ENCODE measurements around the gene GCSH. TPM values are rescaled to one million over a fixed set of nuclear protein-coding genes. Genes with fewer than 3 reads are reported as not detected.
A peak's percentile ranks its signal among the peaks of the same experiment; 100 is the strongest.

GCSH gene
- total and polyA plus RNA-seq, 2 of the 13 experiments (the other 11 are each of a cell fraction or from before 2014, with no cell fraction given) = 35.9 to 103 TPM

DNA sequence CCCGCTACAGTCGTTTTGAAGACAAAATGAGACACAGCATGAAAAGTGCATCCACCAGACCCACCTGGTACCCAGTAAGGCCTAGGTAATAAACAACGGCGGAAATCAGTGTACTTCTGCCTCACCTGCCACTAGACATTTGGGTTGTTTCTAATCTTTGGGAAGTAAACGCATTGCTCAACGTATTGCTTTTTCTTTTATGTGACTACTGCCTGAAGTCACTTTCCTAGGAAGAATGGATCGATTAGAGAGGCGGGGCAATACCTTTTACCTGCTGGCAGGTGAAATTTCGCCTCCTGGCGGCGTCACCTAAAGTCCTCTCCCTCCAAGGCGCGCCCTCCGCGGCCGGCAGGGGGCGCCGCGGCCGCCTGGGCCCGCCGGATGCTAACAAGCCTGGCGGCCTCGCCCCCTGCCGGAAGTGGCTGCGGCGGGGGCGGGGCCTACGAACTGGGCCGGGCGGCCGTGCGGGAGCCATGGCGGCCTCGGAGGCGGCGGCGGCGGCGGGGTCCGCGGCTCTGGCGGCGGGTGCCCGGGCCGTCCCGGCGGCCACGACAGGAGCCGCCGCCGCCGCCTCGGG, 60.7 kb downstream of the GCSH start, which contains the start of gene ATMIN (continued):
- TF ChIP-seq, protein P1, sequence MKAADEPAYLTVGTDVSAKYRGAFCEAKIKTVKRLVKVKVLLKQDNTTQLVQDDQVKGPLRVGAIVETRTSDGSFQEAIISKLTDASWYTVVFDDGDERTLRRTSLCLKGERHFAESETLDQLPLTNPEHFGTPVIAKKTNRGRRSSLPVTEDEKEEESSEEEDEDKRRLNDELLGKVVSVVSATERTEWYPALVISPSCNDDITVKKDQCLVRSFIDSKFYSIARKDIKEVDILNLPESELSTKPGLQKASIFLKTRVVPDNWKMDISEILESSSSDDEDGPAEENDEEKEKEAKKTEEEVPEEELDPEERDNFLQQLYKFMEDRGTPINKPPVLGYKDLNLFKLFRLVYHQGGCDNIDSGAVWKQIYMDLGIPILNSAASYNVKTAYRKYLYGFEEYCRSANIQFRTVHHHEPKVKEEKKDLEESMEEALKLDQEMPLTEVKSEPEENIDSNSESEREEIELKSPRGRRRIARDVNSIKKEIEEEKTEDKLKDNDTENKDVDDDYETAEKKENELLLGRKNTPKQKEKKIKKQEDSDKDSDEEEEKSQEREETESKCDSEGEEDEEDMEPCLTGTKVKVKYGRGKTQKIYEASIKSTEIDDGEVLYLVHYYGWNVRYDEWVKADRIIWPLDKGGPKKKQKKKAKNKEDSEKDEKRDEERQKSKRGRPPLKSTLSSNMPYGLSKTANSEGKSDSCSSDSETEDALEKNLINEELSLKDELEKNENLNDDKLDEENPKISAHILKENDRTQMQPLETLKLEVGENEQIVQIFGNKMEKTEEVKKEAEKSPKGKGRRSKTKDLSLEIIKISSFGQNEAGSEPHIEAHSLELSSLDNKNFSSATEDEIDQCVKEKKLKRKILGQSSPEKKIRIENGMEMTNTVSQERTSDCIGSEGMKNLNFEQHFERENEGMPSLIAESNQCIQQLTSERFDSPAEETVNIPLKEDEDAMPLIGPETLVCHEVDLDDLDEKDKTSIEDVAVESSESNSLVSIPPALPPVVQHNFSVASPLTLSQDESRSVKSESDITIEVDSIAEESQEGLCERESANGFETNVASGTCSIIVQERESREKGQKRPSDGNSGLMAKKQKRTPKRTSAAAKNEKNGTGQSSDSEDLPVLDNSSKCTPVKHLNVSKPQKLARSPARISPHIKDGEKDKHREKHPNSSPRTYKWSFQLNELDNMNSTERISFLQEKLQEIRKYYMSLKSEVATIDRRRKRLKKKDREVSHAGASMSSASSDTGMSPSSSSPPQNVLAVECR (CRISPR knock-in tag; IDR thresholded peaks at IDR 0.05; ENCODE audit: borderline replicate concordance) = peak; percentile 52; the same call in 1 of the 2 replicates
- TF ChIP-seq ELF3 (CRISPR knock-in tag; IDR thresholded peaks at IDR 0.05) (peak; percentile 70), CBX5 (CRISPR knock-in tag; IDR thresholded peaks at IDR 0.05; ENCODE audit: borderline replicate concordance) (no peak), CEBPG (CRISPR knock-in tag; IDR thresholded peaks at IDR 0.05) (no peak), SNAI1 (CRISPR knock-in tag; IDR thresholded peaks at IDR 0.05; ENCODE audit: borderline replicate concordance) (0 out of 2 replicates have a peak, but pooled peaks have one; percentile 40), NR3C1 (CRISPR knock-in tag; IDR thresholded peaks at IDR 0.05) (no peak), KAT2B (IDR thresholded peaks at IDR 0.05; ENCODE audit: borderline replicate concordance, low read depth, low read length) (no peak; the same call in 1 of the 2 replicates), ZNF589 (CRISPR knock-in tag; conservative IDR thresholded peaks at IDR 0.05) (no peak), MAFG (CRISPR knock-in tag; IDR thresholded peaks at IDR 0.05) (no peak)
- TF ChIP-seq, protein P2, sequence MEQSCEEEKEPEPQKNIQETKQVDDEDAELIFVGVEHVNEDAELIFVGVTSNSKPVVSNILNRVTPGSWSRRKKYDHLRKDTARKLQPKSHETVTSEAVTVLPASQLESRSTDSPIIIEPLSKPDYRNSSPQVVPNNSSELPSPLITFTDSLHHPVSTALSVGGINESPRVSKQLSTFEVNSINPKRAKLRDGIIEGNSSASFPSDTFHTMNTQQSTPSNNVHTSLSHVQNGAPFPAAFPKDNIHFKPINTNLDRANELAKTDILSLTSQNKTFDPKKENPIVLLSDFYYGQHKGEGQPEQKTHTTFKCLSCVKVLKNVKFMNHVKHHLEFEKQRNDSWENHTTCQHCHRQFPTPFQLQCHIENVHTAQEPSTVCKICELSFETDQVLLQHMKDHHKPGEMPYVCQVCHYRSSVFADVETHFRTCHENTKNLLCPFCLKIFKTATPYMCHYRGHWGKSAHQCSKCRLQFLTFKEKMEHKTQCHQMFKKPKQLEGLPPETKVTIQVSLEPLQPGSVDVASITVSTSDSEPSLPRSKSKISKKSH (CRISPR knock-in tag; IDR thresholded peaks at IDR 0.05; ENCODE audit: borderline replicate concordance) = no peak
- TF ChIP-seq, protein P3, sequence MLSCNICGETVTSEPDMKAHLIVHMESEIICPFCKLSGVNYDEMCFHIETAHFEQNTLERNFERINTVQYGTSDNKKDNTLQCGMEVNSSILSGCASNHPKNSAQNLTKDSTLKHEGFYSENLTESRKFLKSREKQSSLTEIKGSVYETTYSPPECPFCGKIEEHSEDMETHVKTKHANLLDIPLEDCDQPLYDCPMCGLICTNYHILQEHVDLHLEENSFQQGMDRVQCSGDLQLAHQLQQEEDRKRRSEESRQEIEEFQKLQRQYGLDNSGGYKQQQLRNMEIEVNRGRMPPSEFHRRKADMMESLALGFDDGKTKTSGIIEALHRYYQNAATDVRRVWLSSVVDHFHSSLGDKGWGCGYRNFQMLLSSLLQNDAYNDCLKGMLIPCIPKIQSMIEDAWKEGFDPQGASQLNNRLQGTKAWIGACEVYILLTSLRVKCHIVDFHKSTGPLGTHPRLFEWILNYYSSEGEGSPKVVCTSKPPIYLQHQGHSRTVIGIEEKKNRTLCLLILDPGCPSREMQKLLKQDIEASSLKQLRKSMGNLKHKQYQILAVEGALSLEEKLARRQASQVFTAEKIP (CRISPR knock-in tag; IDR thresholded peaks at IDR 0.05; ENCODE audit: borderline replicate concordance) = no peak
- TF ChIP-seq, protein P4, sequence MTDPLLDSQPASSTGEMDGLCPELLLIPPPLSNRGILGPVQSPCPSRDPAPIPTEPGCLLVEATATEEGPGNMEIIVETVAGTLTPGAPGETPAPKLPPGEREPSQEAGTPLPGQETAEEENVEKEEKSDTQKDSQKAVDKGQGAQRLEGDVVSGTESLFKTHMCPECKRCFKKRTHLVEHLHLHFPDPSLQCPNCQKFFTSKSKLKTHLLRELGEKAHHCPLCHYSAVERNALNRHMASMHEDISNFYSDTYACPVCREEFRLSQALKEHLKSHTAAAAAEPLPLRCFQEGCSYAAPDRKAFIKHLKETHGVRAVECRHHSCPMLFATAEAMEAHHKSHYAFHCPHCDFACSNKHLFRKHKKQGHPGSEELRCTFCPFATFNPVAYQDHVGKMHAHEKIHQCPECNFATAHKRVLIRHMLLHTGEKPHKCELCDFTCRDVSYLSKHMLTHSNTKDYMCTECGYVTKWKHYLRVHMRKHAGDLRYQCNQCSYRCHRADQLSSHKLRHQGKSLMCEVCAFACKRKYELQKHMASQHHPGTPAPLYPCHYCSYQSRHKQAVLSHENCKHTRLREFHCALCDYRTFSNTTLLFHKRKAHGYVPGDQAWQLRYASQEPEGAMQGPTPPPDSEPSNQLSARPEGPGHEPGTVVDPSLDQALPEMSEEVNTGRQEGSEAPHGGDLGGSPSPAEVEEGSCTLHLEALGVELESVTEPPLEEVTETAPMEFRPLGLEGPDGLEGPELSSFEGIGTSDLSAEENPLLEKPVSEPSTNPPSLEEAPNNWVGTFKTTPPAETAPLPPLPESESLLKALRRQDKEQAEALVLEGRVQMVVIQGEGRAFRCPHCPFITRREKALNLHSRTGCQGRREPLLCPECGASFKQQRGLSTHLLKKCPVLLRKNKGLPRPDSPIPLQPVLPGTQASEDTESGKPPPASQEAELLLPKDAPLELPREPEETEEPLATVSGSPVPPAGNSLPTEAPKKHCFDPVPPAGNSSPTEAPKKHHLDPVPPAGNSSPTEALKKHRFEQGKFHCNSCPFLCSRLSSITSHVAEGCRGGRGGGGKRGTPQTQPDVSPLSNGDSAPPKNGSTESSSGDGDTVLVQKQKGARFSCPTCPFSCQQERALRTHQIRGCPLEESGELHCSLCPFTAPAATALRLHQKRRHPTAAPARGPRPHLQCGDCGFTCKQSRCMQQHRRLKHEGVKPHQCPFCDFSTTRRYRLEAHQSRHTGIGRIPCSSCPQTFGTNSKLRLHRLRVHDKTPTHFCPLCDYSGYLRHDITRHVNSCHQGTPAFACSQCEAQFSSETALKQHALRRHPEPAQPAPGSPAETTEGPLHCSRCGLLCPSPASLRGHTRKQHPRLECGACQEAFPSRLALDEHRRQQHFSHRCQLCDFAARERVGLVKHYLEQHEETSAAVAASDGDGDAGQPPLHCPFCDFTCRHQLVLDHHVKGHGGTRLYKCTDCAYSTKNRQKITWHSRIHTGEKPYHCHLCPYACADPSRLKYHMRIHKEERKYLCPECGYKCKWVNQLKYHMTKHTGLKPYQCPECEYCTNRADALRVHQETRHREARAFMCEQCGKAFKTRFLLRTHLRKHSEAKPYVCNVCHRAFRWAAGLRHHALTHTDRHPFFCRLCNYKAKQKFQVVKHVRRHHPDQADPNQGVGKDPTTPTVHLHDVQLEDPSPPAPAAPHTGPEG (CRISPR knock-in tag; IDR thresholded peaks at IDR 0.05) = no peak
- TF ChIP-seq, protein P5, sequence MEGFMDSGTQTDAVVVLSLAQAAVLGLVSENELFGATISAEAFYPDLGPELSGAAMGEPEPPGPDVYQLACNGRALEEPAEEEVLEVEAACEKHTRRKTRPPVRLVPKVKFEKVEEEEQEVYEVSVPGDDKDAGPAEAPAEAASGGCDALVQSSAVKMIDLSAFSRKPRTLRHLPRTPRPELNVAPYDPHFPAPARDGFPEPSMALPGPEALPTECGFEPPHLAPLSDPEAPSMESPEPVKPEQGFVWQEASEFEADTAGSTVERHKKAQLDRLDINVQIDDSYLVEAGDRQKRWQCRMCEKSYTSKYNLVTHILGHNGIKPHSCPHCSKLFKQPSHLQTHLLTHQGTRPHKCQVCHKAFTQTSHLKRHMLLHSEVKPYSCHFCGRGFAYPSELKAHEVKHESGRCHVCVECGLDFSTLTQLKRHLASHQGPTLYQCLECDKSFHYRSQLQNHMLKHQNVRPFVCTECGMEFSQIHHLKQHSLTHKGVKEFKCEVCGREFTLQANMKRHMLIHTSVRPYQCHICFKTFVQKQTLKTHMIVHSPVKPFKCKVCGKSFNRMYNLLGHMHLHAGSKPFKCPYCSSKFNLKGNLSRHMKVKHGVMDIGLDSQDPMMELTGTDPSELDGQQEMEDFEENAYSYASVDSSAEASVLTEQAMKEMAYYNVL (CRISPR knock-in tag; IDR thresholded peaks at IDR 0.05; ENCODE audit: borderline replicate concordance) = no peak
